ENCODE results near the gene CER1. TPM values are rescaled to one million over a fixed set of nuclear protein-coding genes. Genes with fewer than 3 reads are reported as not detected.

CER1 gene
- total and polyA plus RNA-seq, 12 donors = 0.30 to 0.35 TPM; not detected in 10

- no peak for ATAC-seq
These were observed 768 bp upstream of the CER1 start for GRCh38 chr9:14723301-14723700.

DNA sequence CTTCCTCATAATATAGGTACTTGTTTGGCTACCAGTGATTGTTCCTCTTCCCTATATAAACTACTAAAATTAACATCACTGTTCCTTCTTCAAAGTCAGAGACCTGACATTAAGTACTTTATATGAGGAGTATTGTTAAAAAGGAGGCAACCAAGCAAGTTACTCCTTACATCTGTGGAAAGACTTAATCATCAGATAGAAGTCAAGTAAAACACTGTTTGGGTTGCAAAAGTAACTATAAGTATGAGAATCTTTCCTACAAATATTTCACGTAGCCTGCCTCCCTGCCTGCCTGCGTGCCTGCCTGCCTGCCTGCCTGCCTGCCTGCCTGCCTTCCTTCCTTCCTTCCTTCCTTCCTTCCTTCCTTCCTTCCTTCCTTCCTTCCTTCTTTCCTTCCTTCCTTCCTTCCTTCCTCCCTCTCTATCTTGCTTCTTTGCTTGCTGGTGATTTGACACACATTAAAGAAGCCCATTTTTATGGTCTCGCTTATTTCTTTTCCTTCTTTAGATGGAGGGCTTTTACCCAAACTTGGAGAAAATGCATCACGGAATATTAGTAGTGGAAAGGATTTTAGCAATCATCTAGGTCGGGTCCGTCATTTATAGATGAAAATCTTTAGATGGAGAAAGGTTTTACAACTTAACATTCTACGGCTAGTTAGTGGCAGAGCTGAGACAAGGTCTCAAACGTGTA, 3.2 kb downstream of the CER1 start:
- WGBS, 2 donors = 67 to 72% methylated on average over 8 of the region's 8 CpGs

More at GRCh38 chr9:14723301-14723700, 768 bp upstream of the CER1 start:
- no peaks in the 10 kb centered on the region for H3K4me1 ChIP-seq
- no peaks in the 10 kb centered on the region for H3K9me3 ChIP-seq
- WGBS, 2 donors = 59 to 69% methylated on average over 4 of the region's 4 CpGs
- H3K4me3 ChIP-seq = no peak overlapping the region
- H3K27ac ChIP-seq = no peak overlapping the region
- no peak for DNase-seq
- H3K27me3 ChIP-seq = peaks cover 0 to 5% (median 0%) of the 10 kb centered on the region in 7 donors
- TF ChIP-seq, protein P1, sequence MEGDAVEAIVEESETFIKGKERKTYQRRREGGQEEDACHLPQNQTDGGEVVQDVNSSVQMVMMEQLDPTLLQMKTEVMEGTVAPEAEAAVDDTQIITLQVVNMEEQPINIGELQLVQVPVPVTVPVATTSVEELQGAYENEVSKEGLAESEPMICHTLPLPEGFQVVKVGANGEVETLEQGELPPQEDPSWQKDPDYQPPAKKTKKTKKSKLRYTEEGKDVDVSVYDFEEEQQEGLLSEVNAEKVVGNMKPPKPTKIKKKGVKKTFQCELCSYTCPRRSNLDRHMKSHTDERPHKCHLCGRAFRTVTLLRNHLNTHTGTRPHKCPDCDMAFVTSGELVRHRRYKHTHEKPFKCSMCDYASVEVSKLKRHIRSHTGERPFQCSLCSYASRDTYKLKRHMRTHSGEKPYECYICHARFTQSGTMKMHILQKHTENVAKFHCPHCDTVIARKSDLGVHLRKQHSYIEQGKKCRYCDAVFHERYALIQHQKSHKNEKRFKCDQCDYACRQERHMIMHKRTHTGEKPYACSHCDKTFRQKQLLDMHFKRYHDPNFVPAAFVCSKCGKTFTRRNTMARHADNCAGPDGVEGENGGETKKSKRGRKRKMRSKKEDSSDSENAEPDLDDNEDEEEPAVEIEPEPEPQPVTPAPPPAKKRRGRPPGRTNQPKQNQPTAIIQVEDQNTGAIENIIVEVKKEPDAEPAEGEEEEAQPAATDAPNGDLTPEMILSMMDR (IDR thresholded peaks at IDR 0.05) = no peak
- no peaks in the 10 kb centered on the region for H3K36me3 ChIP-seq
- intact Hi-C loops (cut with DNase I) = no loop called here

DNA sequence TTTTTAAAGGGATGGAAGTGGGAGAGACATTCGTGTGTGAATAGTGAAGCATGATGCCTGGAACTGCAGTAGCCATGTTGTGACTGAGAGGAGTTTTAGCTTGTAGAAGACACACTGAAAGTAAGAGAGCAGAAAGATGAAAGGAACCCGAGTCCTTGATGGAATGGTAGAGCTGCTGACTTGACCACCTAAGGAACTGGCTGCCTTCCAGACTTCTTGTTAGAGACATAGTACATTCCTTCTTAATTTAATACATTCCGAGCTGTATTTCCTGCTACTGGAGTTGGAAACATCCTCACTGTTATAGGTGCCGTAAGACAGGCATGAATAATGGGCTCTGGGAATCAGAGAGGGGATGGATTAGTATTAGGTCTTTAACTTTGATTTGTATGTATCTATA, 7.4 kb downstream of the CER1 start:
- H3K27me3 ChIP-seq = peaks cover 0 to 7% (median 0%) of the 10 kb centered on the region in 7 donors
- TF ChIP-seq, protein P1 (IDR thresholded peaks at IDR 0.05) = no peak
- ATAC-seq (no peak), DNase-seq (no peak)
- no peak overlapping the region for H3K4me3 ChIP-seq
- WGBS, 2 donors = 67 to 68% methylated on average over 4 of the region's 4 CpGs
- intact Hi-C loops (cut with DNase I) = no loop called here
- H3K36me3 ChIP-seq = no peaks in the 10 kb centered on the region
- no peak overlapping the region for H3K27ac ChIP-seq
- peaks cover 0 to 4% (median 0%) of the 10 kb centered on the region in 11 donors for H3K9me3 ChIP-seq
- H3K4me1 ChIP-seq = no peaks in the 10 kb centered on the region

More for the DNA sequence above, 3.2 kb downstream of the CER1 start:
- TF ChIP-seq, protein P1 (IDR thresholded peaks at IDR 0.05) = no peak
- Histone ChIP-seq H3K27me3 (peaks cover 0 to 11% (median 0%) of the 10 kb centered on the region in 7 donors), H3K4me1 (no peaks in the 10 kb centered on the region), H3K36me3 (no peaks in the 10 kb centered on the region), H3K9me3 (no peaks in the 10 kb centered on the region), H3K27ac (no peak overlapping the region), H3K4me3 (no peak overlapping the region)
- ATAC-seq (no peak), DNase-seq (no peak)
- intact Hi-C loops (cut with DNase I) = no loop called here

DNA sequence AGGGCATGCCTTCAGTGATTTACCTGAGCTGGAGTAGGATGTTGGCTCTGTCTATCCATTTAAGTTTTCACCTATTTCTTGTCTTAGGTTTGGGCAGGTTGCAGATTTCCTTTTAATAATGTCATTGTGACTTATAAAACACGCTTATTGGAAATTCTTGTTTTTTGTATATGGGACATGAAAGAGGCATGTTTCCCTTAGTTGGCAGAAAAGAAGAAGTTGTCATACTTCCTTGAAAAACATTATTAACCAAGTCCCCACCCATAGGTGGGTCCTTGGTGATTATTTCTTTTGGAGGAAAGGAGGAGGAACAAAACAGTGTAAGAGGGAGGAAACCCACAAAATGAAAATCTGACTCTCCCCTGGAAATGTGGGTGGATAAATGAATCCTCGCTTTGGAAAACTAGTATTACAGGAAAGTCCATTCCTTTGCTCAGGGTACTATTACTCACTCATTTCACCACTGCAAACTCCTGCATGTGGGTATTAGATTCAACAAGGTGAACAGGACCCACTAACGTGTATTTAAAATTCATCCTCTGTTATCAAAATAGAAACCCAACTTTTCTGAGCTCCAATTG, 9.3 kb downstream of the CER1 start:
- Histone ChIP-seq H3K27ac (no peak overlapping the region), H3K4me1 (no peaks in the 10 kb centered on the region), H3K27me3 (peaks cover 0 to 6% (median 0%) of the 10 kb centered on the region in 7 donors), H3K4me3 (no peak overlapping the region), H3K36me3 (no peaks in the 10 kb centered on the region), H3K9me3 (peaks cover 0 to 18% (median 0%) of the 10 kb centered on the region in 11 donors)
- 86 to 90% methylated on average over 3 of the region's 3 CpGs for WGBS, 2 donors
- no peak for ATAC-seq
- intact Hi-C loops (cut with DNase I) = no loop called here
- DNase-seq = no peak
- TF ChIP-seq, protein P1 (IDR thresholded peaks at IDR 0.05) = no peak

Measured in heart right ventricle (tissue), 16 donors.